Central memory CD8-positive, alpha-beta T cell (primary cell): Measurements from ENCODE around the gene SOX5.

ENCODE experiments used
- ATAC-seq: fragments of 150-1000 bp; cut with Tn5 transposase; replicated peaks from 2 replicates; pipeline ENCODE4 v1.10.0; 2022; ENCODE audit warnings: mild to moderate bottlenecking, moderate FRiP score, moderate number of reproducible peaks; ENCODE audit not compliant: poor library complexity, severe bottlenecking; ENCODE audit errors: extremely low read depth
- DNase-seq, 2 donors: peaks; one replicate each; pipeline ENCODE4 v3.0.0; 2021; ENCODE audit warnings: low spot score in 2 of 2
- H3K27ac Mint-ChIP-seq: one replicate; pipeline ENCODE4 v1.8.0; 2022; ENCODE audit warnings: low read depth, mild to moderate bottlenecking, moderate library complexity, mixed read lengths
- H3K27me3 Mint-ChIP-seq: one replicate; pipeline ENCODE4 v1.8.0; 2022; ENCODE audit warnings: mixed read lengths
- H3K36me3 Mint-ChIP-seq: one replicate; pipeline ENCODE4 v1.8.0; 2022; ENCODE audit warnings: mild to moderate bottlenecking, moderate library complexity, mixed read lengths; ENCODE audit not compliant: insufficient read depth
- H3K4me1 Mint-ChIP-seq: one replicate; pipeline ENCODE4 v1.8.0; 2022; ENCODE audit warnings: mixed read lengths
- H3K4me3 Mint-ChIP-seq: one replicate; pipeline ENCODE4 v1.8.0; 2022; ENCODE audit warnings: mild to moderate bottlenecking, moderate library complexity, mixed read lengths
- H3K9me3 Mint-ChIP-seq: one replicate; pipeline ENCODE4 v1.8.0; 2022; ENCODE audit warnings: mixed read lengths

Gene SOX5

GRCh38 chr12:23816394-23816851, 133.0 kb downstream of the SOX5 start:
- Mint-ChIP-seq H3K27ac (no peak overlapping the region), H3K4me3 (no peak overlapping the region), H3K9me3 (peaks cover 6% of the 10 kb centered on the region), H3K4me1 (no peaks in the 10 kb centered on the region), H3K36me3 (no peaks in the 10 kb centered on the region), H3K27me3 (no peaks in the 10 kb centered on the region)
- no peak for ATAC-seq
- DNase-seq, result no peak

GRCh38 chr12:23815810-23816209, 133.7 kb downstream of the SOX5 start:
- Mint-ChIP-seq H3K4me3 (no peak overlapping the region), H3K4me1 (no peaks in the 10 kb centered on the region), H3K27me3 (no peaks in the 10 kb centered on the region), H3K36me3 (no peaks in the 10 kb centered on the region), H3K27ac (no peak overlapping the region), H3K9me3 (peaks cover 6% of the 10 kb centered on the region)
- DNase-seq (no peak), ATAC-seq (no peak)

- Mint-ChIP-seq H3K27me3 (no peaks in the 10 kb centered on the region), H3K4me3 (no peak overlapping the region), H3K36me3 (no peaks in the 10 kb centered on the region), H3K4me1 (no peaks in the 10 kb centered on the region), H3K9me3 (peaks cover 6% of the 10 kb centered on the region), H3K27ac (no peak overlapping the region)
- no peak for DNase-seq
- no peak for ATAC-seq
Observed at GRCh38 chr12:23813206-23813605, 136.3 kb downstream of the SOX5 start.

GRCh38 chr12:23810329-23810902, 139.1 kb downstream of the SOX5 start:
- H3K27me3 Mint-ChIP-seq, result no peaks in the 10 kb centered on the region
- no peak overlapping the region for H3K27ac Mint-ChIP-seq
- no peak overlapping the region for H3K4me3 Mint-ChIP-seq
- H3K9me3 Mint-ChIP-seq, result peaks cover 5% of the 10 kb centered on the region
- ATAC-seq (no peak), DNase-seq (no peak)
- no peaks in the 10 kb centered on the region for H3K4me1 Mint-ChIP-seq
- H3K36me3 Mint-ChIP-seq, result no peaks in the 10 kb centered on the region

- Mint-ChIP-seq H3K4me1 (no peaks in the 10 kb centered on the region), H3K27ac (no peak overlapping the region), H3K4me3 (no peak overlapping the region), H3K36me3 (peaks cover 1% of the 10 kb centered on the region), H3K9me3 (peaks cover 10% of the 10 kb centered on the region), H3K27me3 (no peaks in the 10 kb centered on the region)
- ATAC-seq (no peak), DNase-seq (no peak)
Observed at GRCh38 chr12:23803540-23803939, 145.9 kb downstream of the SOX5 start.

GRCh38 chr12:23795494-23795893, 154.0 kb downstream of the SOX5 start:
- Mint-ChIP-seq H3K4me1 (no peaks in the 10 kb centered on the region), H3K27me3 (no peaks in the 10 kb centered on the region), H3K27ac (no peak overlapping the region), H3K36me3 (no peaks in the 10 kb centered on the region), H3K4me3 (no peak overlapping the region), H3K9me3 (peaks cover 6% of the 10 kb centered on the region)
- ATAC-seq (no peak), DNase-seq (no peak)

GRCh38 chr12:23781118-23781517, 168.4 kb downstream of the SOX5 start:
- no peak for ATAC-seq
- Mint-ChIP-seq H3K27me3 (no peaks in the 10 kb centered on the region), H3K9me3 (no peaks in the 10 kb centered on the region), H3K27ac (no peak overlapping the region), H3K36me3 (no peaks in the 10 kb centered on the region), H3K4me1 (no peaks in the 10 kb centered on the region), H3K4me3 (no peak overlapping the region)
- DNase-seq, result no peak

GRCh38 chr12:23775208-23775607, 174.3 kb downstream of the SOX5 start:
- Mint-ChIP-seq H3K9me3 (no peaks in the 10 kb centered on the region), H3K4me3 (no peak overlapping the region), H3K4me1 (no peaks in the 10 kb centered on the region), H3K27ac (no peak overlapping the region), H3K36me3 (peaks cover 2% of the 10 kb centered on the region), H3K27me3 (no peaks in the 10 kb centered on the region)
- no peak for ATAC-seq
- DNase-seq, result no peak

GRCh38 chr12:23771240-23771949, 178.1 kb downstream of the SOX5 start:
- DNase-seq, result no peak
- ATAC-seq, result no peak
- Mint-ChIP-seq H3K4me3 (no peak overlapping the region), H3K27ac (no peak overlapping the region), H3K27me3 (no peaks in the 10 kb centered on the region), H3K9me3 (no peaks in the 10 kb centered on the region), H3K36me3 (peaks cover 2% of the 10 kb centered on the region), H3K4me1 (no peaks in the 10 kb centered on the region)

GRCh38 chr12:23770202-23770938, 179.1 kb downstream of the SOX5 start:
- Mint-ChIP-seq H3K4me1 (no peaks in the 10 kb centered on the region), H3K27me3 (no peaks in the 10 kb centered on the region), H3K4me3 (no peak overlapping the region), H3K36me3 (peaks cover 2% of the 10 kb centered on the region), H3K9me3 (no peaks in the 10 kb centered on the region), H3K27ac (no peak overlapping the region)
- no peak for DNase-seq
- ATAC-seq, result no peak

- no peak overlapping the region for H3K4me3 Mint-ChIP-seq
- DNase-seq (no peak), ATAC-seq (no peak)
- H3K36me3 Mint-ChIP-seq, result no peaks in the 10 kb centered on the region
- H3K27ac Mint-ChIP-seq, result no peak overlapping the region
- no peaks in the 10 kb centered on the region for H3K4me1 Mint-ChIP-seq
- H3K9me3 Mint-ChIP-seq, result no peaks in the 10 kb centered on the region
- no peaks in the 10 kb centered on the region for H3K27me3 Mint-ChIP-seq
Observed at GRCh38 chr12:23767834-23768233, 181.6 kb downstream of the SOX5 start.

- Mint-ChIP-seq H3K27ac (no peak overlapping the region), H3K27me3 (no peaks in the 10 kb centered on the region), H3K9me3 (peaks cover 7% of the 10 kb centered on the region), H3K36me3 (no peaks in the 10 kb centered on the region), H3K4me1 (no peaks in the 10 kb centered on the region), H3K4me3 (no peak overlapping the region)
- ATAC-seq (no peak), DNase-seq (no peak)
Observed at GRCh38 chr12:23763724-23764123, 185.7 kb downstream of the SOX5 start.

GRCh38 chr12:23760495-23760894, 189.0 kb downstream of the SOX5 start:
- Mint-ChIP-seq H3K4me1 (no peaks in the 10 kb centered on the region), H3K9me3 (peaks cover 7% of the 10 kb centered on the region), H3K4me3 (no peak overlapping the region), H3K36me3 (no peaks in the 10 kb centered on the region), H3K27ac (no peak overlapping the region), H3K27me3 (no peaks in the 10 kb centered on the region)
- DNase-seq (no peak), ATAC-seq (no peak)
